ENCODE results near the gene LCN6.
"Not testable (repeated sequence)": the region's sequence is repeated elsewhere in the genome, so short reads cannot be mapped to it uniquely, and the experiment has no call there.

LCN6 gene

GRCh38 chr9:136748201-136748600, at the start of gene LCN6:
Gene LCN6 (minus strand): TSS chr9:136748525. CDS start chr9:136748483, 42 bp downstream.
- no peak for DNase-seq (ENCODE audit: low read depth in 2 of 2, low spot score in 1 of 2)

GRCh38 chr9:136796775-136797347, 48.5 kb upstream of the LCN6 start:
- DNase-seq (ENCODE audit: low read depth in 2 of 2, low spot score in 1 of 2) = not testable (repeated sequence)

GRCh38 chr9:136796238-136796774, 48.0 kb upstream of the LCN6 start, which contains the start of gene CCDC183:
Gene CCDC183 (plus strand): TSS chr9:136796338. CDS start chr9:136796398, 60 bp downstream.
- DNase-seq (ENCODE audit: low read depth in 2 of 2, low spot score in 1 of 2) = no peak

- DNase-seq (ENCODE audit: low read depth in 2 of 2, low spot score in 1 of 2) = no peak
Measured at GRCh38 chr9:136795000-136795348, 46.6 kb upstream of the LCN6 start.

GRCh38 chr9:136794281-136794999, 46.1 kb upstream of the LCN6 start:
- no peak for DNase-seq (ENCODE audit: low read depth in 2 of 2, low spot score in 1 of 2)

GRCh38 chr9:136793086-136793946, 45.0 kb upstream of the LCN6 start:
- no peak for DNase-seq (ENCODE audit: low read depth in 2 of 2, low spot score in 1 of 2)

- no peak for DNase-seq (ENCODE audit: low read depth in 2 of 2, low spot score in 1 of 2)
Measured at GRCh38 chr9:136792321-136793085, 44.2 kb upstream of the LCN6 start.

GRCh38 chr9:136791516-136792276, 43.4 kb upstream of the LCN6 start:
- DNase-seq (ENCODE audit: low read depth in 2 of 2, low spot score in 1 of 2) = peak; percentile 29 to 38

GRCh38 chr9:136790640-136791515, 42.6 kb upstream of the LCN6 start, which contains the start of gene TMEM141:
Gene TMEM141 (plus strand): TSS chr9:136791344. CDS start chr9:136791371, 27 bp downstream.
- DNase-seq (ENCODE audit: low read depth in 2 of 2, low spot score in 1 of 2) = peak; percentile 97 to 99

- no peak for DNase-seq (ENCODE audit: low read depth in 2 of 2, low spot score in 1 of 2)
Measured at GRCh38 chr9:136789523-136789937, 41.2 kb upstream of the LCN6 start.

- not testable (repeated sequence) for DNase-seq (ENCODE audit: low read depth in 2 of 2, low spot score in 1 of 2)
Measured at GRCh38 chr9:136788644-136789522, 40.6 kb upstream of the LCN6 start.

- peak; percentile 35 to 51 for DNase-seq (ENCODE audit: low read depth in 2 of 2, low spot score in 1 of 2)
Measured at GRCh38 chr9:136787690-136788400, 39.5 kb upstream of the LCN6 start.

- DNase-seq (ENCODE audit: low read depth in 2 of 2, low spot score in 1 of 2) = not testable (repeated sequence)
Measured at GRCh38 chr9:136786983-136787382, 38.7 kb upstream of the LCN6 start.

- no peak for DNase-seq (ENCODE audit: low read depth in 2 of 2, low spot score in 1 of 2)
Measured at GRCh38 chr9:136786451-136786850, 38.1 kb upstream of the LCN6 start.

GRCh38 chr9:136785565-136786355, 37.4 kb upstream of the LCN6 start:
- not testable (repeated sequence) for DNase-seq (ENCODE audit: low read depth in 2 of 2, low spot score in 1 of 2)

- DNase-seq (ENCODE audit: low read depth in 2 of 2, low spot score in 1 of 2) = no peak
Measured at GRCh38 chr9:136784997-136785361, 36.7 kb upstream of the LCN6 start.
